HL-60/S4 (cell line): ENCODE results near the gene PEAK1.
"Not testable (repeated sequence)": the region's sequence is repeated elsewhere in the genome, so short reads cannot be mapped to it uniquely, and the experiment has no call there.

ENCODE experiments used
- in situ Hi-C: fragments of 300-500 bp; cut with MboI; formaldehyde crosslinking; loops from 2 replicates; pipeline ENCODE4 v1.14.3; 2022; ENCODE audit warnings: low sequenced_read_pairs

Gene PEAK1

GRCh38 chr15:77243135-77243534 lies 176.8 kb downstream of the PEAK1 start:
- in situ Hi-C loops = no loop called here

- in situ Hi-C loops = no loop called here
Observed at GRCh38 chr15:77239882-77240608, 179.9 kb downstream of the PEAK1 start.

GRCh38 chr15:77235566-77235965 lies 184.3 kb downstream of the PEAK1 start:
- in situ Hi-C loops = no loop called here

- in situ Hi-C loops = no loop called here
Observed at GRCh38 chr15:77228828-77229227, 191.1 kb downstream of the PEAK1 start.

- in situ Hi-C loops = no loop called here
Observed at GRCh38 chr15:77226652-77227051, 193.3 kb downstream of the PEAK1 start.

- in situ Hi-C loops = no loop called here
Observed at GRCh38 chr15:77225646-77226045, 194.3 kb downstream of the PEAK1 start.

- in situ Hi-C loops = no loop called here
Observed at GRCh38 chr15:77225088-77225487, 194.8 kb downstream of the PEAK1 start.

- in situ Hi-C loops = no loop called here
Observed at GRCh38 chr15:77224352-77224751, 195.6 kb downstream of the PEAK1 start.

- in situ Hi-C loops = no loop called here
Observed at GRCh38 chr15:77221708-77222107, 198.2 kb downstream of the PEAK1 start.

- in situ Hi-C loops = no loop called here
Observed at GRCh38 chr15:77221174-77221573, 198.7 kb downstream of the PEAK1 start.

GRCh38 chr15:77219841-77220240 lies 200.1 kb downstream of the PEAK1 start:
- in situ Hi-C loops = no loop called here

GRCh38 chr15:77209221-77209620 lies 210.7 kb downstream of the PEAK1 start:
- in situ Hi-C loops = no loop called here

- in situ Hi-C loops = no loop called here
Observed at GRCh38 chr15:77208241-77208640, 211.7 kb downstream of the PEAK1 start.

- in situ Hi-C loops = no loop called here
Observed at GRCh38 chr15:77201665-77202064, 218.2 kb downstream of the PEAK1 start.

GRCh38 chr15:77196381-77196780 lies 223.5 kb downstream of the PEAK1 start:
- in situ Hi-C loops = no loop called here

GRCh38 chr15:77195586-77195985 lies 224.3 kb downstream of the PEAK1 start:
- in situ Hi-C loops = no loop called here

- in situ Hi-C loops = no loop called here
Observed at GRCh38 chr15:77192451-77192850, 227.5 kb downstream of the PEAK1 start.

- in situ Hi-C loops = no loop called here
Observed at GRCh38 chr15:77191230-77191834, 228.6 kb downstream of the PEAK1 start.

GRCh38 chr15:77187751-77188464 lies 232.0 kb downstream of the PEAK1 start:
- in situ Hi-C loops = no loop called here

GRCh38 chr15:77186594-77187011 lies 233.3 kb downstream of the PEAK1 start:
- in situ Hi-C loops = no loop called here

- in situ Hi-C loops = no loop called here
Observed at GRCh38 chr15:77185242-77185785, 234.6 kb downstream of the PEAK1 start.

- in situ Hi-C loops = not testable (repeated sequence)
Observed at GRCh38 chr15:77184352-77184751, 235.6 kb downstream of the PEAK1 start.
